Neutrophil (primary cell): ENCODE measurements around the gene FHOD1.

Source experiments
- H3K27ac ChIP-seq: fragments of 200-600 bp; sonication (generic); 2 replicates; pipeline ENCODE4 v1.5.1; 2016; ENCODE audit warnings: mild to moderate bottlenecking, moderate library complexity
- H3K27me3 ChIP-seq: fragments of 200-600 bp; sonication (generic); 2 replicates; pipeline ENCODE4 v1.6.0; 2016; ENCODE audit warnings: mild to moderate bottlenecking
- H3K36me3 ChIP-seq: fragments of 200-600 bp; sonication (generic); 2 replicates; pipeline ENCODE4 v1.5.1; 2017
- H3K4me1 ChIP-seq, 2 experiments: fragments of 200-600 bp in 1 of 2; sonication (generic) in 1 of 2; 1 replicate in 1 of 2; 2 replicates in 1 of 2; pipeline versions ENCODE4 v1.5.1 to v1.6.1; 2013 to 2016; ENCODE audit warnings: low read depth in 1 of 2, low read length in 1 of 2, mild to moderate bottlenecking in 1 of 2, moderate library complexity in 1 of 2; ENCODE audit not compliant: control insufficient read depth in 1 of 2, insufficient read depth in 1 of 2
- H3K4me3 ChIP-seq, 2 experiments: fragments of 200-600 bp in 1 of 2; sonication (generic) in 1 of 2; 1 replicate in 1 of 2; 2 replicates in 1 of 2; pipeline ENCODE4 v1.5.1; 2013 to 2016; ENCODE audit warnings: low read depth in 1 of 2, low read length in 1 of 2, mild to moderate bottlenecking in 1 of 2, moderate library complexity in 1 of 2
- H3K9me3 ChIP-seq: fragments of 200-600 bp; sonication (generic); 2 replicates; pipeline ENCODE4 v1.5.1; 2016
- TF ChIP-seq, protein P1 (sequence below): fragments of 200-600 bp; sonication (generic); IDR thresholded peaks from 2 replicates; pipeline ENCODE4 v1.5.1; 2016; ENCODE audit warnings: antibody characterized with exemption

Gene FHOD1

DNA sequence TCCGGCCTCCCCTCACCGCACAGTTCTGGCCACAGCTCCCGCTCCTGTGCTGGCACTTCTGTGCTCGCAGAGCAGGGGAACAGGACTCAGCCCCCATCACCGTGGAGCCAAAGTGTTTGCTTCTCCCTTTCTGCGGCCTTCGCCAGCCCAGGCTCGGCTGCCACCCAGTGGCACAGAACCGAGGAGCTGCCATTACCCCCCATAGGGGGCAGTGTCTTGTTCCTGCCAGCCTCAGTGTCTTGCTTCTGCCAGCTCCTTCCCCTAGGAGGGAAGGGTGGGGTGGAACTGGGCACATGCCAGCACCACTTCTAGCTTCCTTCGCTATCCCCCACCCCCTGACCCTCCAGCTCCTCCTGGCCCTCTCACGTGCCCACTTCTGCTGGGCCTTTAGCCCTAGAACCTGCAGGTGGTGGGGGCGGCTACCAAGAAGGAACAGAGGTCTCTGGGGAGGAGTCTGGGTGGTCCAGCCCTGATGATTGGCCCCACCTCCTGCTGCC is 49.0 kb downstream of the FHOD1 start:
- TF ChIP-seq, protein P1, sequence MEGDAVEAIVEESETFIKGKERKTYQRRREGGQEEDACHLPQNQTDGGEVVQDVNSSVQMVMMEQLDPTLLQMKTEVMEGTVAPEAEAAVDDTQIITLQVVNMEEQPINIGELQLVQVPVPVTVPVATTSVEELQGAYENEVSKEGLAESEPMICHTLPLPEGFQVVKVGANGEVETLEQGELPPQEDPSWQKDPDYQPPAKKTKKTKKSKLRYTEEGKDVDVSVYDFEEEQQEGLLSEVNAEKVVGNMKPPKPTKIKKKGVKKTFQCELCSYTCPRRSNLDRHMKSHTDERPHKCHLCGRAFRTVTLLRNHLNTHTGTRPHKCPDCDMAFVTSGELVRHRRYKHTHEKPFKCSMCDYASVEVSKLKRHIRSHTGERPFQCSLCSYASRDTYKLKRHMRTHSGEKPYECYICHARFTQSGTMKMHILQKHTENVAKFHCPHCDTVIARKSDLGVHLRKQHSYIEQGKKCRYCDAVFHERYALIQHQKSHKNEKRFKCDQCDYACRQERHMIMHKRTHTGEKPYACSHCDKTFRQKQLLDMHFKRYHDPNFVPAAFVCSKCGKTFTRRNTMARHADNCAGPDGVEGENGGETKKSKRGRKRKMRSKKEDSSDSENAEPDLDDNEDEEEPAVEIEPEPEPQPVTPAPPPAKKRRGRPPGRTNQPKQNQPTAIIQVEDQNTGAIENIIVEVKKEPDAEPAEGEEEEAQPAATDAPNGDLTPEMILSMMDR, result no peak
- Histone ChIP-seq H3K9me3 (no peaks in the 10 kb centered on the region), H3K4me3 (no peak overlapping the region), H3K27me3 (no peaks in the 10 kb centered on the region), H3K4me1 (peaks cover 3 to 8% of the 10 kb centered on the region in 2 experiments), H3K27ac (peak overlapping the region; percentile 6), H3K36me3 (peaks cover 92% of the 10 kb centered on the region)

DNA sequence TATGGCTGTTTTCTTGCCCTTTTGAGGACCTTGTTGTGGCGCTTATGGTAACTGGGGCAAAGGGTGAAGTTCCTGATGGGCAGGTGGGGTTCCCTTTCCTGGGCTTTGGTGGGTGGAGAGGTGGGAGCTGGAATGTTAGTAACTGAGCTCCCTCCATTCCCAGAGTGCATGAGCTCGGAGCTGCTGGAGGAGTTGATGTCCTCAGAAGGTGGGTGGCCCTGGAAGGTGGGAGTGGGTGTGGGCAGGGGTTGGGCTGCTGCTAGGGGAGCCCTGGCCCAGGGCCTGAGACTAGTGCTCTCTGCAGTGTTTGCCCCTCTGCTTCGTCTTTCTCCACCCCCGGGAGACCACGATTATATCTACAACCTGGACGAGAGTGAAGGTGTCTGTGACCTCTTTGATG is 49.6 kb downstream of the FHOD1 start:
- peaks cover 91% of the 10 kb centered on the region for H3K36me3 ChIP-seq
- H3K27me3 ChIP-seq, result no peaks in the 10 kb centered on the region
- peaks cover 9 to 14% of the 10 kb centered on the region in 2 experiments for H3K4me1 ChIP-seq
- TF ChIP-seq, protein P1, result no peak
- H3K9me3 ChIP-seq, result no peaks in the 10 kb centered on the region
- H3K27ac ChIP-seq, result no peak overlapping the region
- no peak overlapping the region for H3K4me3 ChIP-seq

DNA sequence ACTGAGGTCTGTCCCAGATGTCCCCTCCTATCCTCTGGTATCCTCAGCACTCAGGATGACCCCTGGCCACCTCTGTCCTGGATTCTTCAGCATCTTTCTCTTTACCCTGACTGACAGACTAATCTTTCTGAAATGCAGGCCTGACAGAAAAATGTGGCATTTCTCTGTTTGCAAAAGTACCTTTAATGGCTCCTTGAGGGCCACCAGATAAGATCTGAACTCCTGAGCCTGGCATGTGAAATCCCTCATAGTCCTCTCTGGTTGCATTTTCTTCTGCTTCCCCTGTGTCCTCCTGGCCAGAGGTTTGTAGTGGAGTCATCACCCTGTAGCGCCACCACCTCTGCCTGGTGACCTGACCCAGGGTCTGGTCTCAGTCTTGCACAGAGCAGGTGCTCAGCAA is 50.4 kb downstream of the FHOD1 start:
- Histone ChIP-seq H3K27ac (no peak overlapping the region), H3K9me3 (no peaks in the 10 kb centered on the region), H3K27me3 (no peaks in the 10 kb centered on the region), H3K4me1 (peaks cover 15 to 20% of the 10 kb centered on the region in 2 experiments), H3K36me3 (peaks cover 83% of the 10 kb centered on the region), H3K4me3 (no peak overlapping the region)
- TF ChIP-seq, protein P1, result no peak

DNA sequence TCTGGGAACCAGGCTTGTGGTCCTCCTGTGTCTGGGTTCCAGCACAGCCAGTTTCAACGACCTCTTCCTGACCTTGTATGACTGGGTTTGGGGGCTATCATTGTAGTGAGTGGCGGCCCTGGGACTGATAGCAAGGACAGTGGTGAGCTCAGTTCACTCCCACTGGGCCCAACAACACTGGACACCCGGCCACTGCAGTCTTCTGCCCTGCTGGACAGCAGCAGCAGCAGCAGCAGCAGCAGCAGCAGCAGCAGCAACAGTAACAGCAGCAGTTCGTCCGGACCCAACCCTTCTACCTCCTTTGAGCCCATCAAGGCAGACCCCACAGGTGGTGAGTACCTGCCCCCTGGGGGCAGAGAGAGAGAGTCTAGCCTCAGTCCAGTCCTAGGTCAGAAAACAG is 51.6 kb downstream of the FHOD1 start:
- Histone ChIP-seq H3K36me3 (peaks cover 74% of the 10 kb centered on the region), H3K9me3 (no peaks in the 10 kb centered on the region), H3K27me3 (no peaks in the 10 kb centered on the region), H3K27ac (no peak overlapping the region), H3K4me1 (peaks cover 21 to 26% of the 10 kb centered on the region in 2 experiments), H3K4me3 (no peak overlapping the region)
- TF ChIP-seq, protein P1, result no peak

DNA sequence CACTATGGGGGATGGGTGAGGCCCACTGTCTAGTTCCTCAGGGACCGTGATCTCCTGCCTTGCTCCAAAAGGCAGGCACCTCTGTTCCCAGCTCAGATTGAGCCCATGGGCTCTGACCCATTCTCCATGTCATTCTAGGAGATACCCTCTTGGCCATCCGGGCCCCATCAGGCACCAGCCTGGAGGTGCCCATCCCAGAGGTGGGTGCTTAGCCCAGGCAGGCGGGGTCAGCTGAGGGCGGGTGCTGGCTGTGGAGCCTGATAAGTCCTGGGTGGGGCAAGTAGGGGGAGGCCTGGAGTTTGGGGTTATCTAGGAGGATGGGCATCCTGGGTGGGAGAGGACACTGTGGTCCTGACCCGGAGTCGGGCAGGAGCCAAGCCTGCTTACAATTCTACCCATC is 53.0 kb downstream of the FHOD1 start:
- no peaks in the 10 kb centered on the region for H3K9me3 ChIP-seq
- TF ChIP-seq, protein P1, result no peak
- H3K36me3 ChIP-seq, result peaks cover 60% of the 10 kb centered on the region
- no peak overlapping the region for H3K27ac ChIP-seq
- peaks cover 21 to 26% of the 10 kb centered on the region in 2 experiments for H3K4me1 ChIP-seq
- H3K4me3 ChIP-seq, result no peak overlapping the region
- no peaks in the 10 kb centered on the region for H3K27me3 ChIP-seq
